ENCODE measurements around the gene SLC30A4.
A peak's percentile ranks its signal among the peaks of the same experiment; 100 is the strongest.

Gene SLC30A4

GRCh38 chr15:45449916-45450867 is 72.4 kb downstream of the SLC30A4 start:
- DNase-seq (ENCODE audit: low spot score), result no peak

- no peak for DNase-seq (ENCODE audit: low spot score)
These were observed 73.2 kb downstream of the SLC30A4 start for GRCh38 chr15:45449395-45449794.

- DNase-seq (ENCODE audit: low spot score), result no peak
These were observed 74.3 kb downstream of the SLC30A4 start for GRCh38 chr15:45448066-45448915.

- DNase-seq (ENCODE audit: low spot score), result no peak
These were observed 78.9 kb downstream of the SLC30A4 start for GRCh38 chr15:45443645-45444044.

GRCh38 chr15:45442507-45443135 is 79.9 kb downstream of the SLC30A4 start:
- no peak for DNase-seq (ENCODE audit: low spot score)

GRCh38 chr15:45441686-45442085 is 80.9 kb downstream of the SLC30A4 start:
- DNase-seq (ENCODE audit: low spot score), result no peak

- DNase-seq (ENCODE audit: low spot score), result no peak
These were observed 81.5 kb downstream of the SLC30A4 start for GRCh38 chr15:45441036-45441435.

- DNase-seq (ENCODE audit: low spot score), result no peak
These were observed 82.9 kb downstream of the SLC30A4 start for GRCh38 chr15:45439521-45440260.

GRCh38 chr15:45435124-45435903 is 87.2 kb downstream of the SLC30A4 start:
- no peak for DNase-seq (ENCODE audit: low spot score)

GRCh38 chr15:45434078-45434567 is 88.4 kb downstream of the SLC30A4 start:
- no peak for DNase-seq (ENCODE audit: low spot score)

GRCh38 chr15:45431511-45431910 is 91.0 kb downstream of the SLC30A4 start:
- DNase-seq (ENCODE audit: low spot score), result no peak

- DNase-seq (ENCODE audit: low spot score), result peak; percentile 80
These were observed 92.4 kb downstream of the SLC30A4 start for GRCh38 chr15:45429941-45430792.
